Measurements from ENCODE around the gene SPRN.
"Not testable (repeated sequence)": the region's sequence is repeated elsewhere in the genome, so short reads cannot be mapped to it uniquely, and the experiment has no call there.

SPRN gene, protein sequence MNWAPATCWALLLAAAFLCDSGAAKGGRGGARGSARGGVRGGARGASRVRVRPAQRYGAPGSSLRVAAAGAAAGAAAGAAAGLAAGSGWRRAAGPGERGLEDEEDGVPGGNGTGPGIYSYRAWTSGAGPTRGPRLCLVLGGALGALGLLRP

DNA sequence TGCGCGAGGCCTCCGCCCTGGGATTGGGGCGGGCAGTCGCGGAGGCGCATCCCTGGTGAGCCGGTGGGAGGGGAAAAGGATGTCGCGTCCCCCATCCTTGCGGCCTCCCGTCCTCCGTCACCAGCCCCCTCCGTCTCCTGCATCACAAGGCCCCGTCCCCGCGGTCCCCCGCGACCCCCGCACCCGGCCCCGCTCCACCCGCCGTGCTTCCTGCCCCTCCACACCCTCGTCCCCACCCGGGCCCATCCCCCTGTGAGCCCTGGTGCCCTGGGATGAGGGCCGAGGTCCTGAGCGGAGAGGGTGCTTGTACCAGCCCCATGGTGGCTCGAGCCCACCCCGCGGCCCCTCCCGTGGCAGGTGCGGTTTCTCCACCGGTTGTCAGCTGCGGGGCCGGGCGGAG, at the start of gene SPRN:
TSS of gene SPRN (minus strand) at position 25 of the 400 bp plus-strand sequence. CDS start 944 bp downstream, outside the sequence.
- DNase-seq = not testable (repeated sequence)

DNA sequence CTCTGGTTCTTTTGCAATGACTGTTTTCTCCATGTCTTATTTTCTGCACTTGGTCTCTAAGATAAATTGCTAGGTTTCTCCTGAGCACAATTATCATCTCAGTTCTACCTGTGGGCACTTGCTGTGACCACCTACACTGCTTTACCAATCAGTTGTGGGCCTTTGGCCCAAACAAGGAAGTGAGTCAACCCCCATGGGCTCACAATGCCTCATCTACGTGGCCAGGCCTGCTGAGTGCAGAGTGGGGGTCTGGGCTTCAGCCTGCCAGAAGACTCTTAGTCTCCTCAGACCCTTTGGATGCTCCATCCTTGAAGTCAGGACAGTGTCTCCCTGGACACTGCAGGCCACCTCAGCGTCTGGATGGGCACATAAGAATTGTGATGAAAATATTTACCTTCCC, 49.6 kb upstream of the SPRN start:
- no peak for DNase-seq

DNA sequence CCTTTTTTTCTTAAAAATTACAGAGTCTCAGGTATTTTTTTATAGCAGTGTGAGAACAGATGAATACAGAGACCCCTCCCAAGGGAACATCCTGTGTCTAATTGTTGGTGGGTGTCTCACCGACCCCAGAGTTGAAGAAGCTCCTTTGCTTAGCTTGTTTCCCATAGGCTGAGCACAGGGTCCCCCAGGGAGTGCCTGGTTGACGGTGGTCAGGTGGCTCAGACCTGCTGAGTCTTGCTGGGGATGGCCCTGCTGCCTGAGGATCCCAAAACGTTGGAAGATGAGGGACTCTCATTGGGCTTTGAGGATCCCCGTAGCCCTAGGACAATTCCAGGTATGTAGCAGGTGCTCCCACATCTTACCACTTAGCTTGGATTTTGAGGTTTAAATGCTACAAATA, 48.8 kb upstream of the SPRN start:
- no peak for DNase-seq

DNA sequence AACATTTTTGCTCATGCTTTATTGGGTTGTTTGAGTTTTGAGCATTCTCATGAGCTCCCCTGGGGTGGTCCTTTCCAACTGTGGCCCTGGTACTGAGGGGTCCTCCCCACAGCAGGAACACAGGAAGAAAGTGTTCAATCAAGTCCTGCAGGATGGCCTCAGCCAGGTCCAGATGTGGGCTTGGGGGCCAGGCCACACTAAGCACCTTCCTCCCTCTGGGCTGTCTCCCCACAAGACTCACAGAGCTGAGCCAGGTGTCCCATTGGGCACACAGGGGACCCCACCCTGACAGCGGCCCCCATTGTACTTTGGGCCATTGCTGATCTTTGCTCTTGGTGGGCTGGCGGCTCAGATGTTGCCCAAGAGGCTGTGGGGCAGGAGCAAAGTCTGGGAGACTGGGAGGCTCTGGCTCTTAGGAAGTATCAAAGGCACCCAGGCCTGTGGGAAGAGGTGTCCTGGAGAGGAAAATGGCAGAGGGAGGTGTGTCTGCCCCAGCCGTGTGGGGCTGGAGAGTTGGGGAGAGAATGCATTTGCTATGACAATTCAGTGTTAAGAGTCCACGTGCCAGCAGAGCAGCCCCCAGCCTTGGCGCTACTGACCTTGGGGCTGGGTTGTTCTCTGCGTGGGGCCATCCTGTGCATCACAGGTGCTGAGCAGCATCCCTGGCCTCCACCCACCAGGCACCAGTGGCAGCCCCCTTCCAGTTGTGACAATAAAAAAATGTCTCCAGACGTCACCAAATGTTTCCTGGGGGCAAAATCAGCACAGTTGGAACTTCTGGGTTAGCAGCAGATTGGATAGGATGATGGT, 47.1 kb upstream of the SPRN start:
- no peak for DNase-seq

DNA sequence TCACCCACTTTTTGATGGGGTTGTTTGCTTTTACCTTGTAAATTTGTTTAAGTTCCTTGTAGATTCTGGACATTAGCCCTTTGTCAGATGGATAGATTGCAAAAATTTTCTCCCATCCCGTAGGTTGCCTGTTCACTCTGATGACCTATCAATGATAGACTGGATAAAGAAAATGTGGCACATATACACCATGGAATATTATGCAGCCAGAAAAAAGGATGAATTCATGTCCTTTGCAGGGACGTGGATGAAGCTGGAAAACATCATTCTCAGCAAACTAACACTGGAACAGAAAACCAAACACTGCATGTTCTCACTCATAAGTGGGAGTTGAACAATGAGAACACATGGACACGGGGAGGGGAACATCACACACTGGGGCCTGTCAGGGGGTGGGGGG, 44.8 kb upstream of the SPRN start:
- not testable (repeated sequence) for DNase-seq

DNA sequence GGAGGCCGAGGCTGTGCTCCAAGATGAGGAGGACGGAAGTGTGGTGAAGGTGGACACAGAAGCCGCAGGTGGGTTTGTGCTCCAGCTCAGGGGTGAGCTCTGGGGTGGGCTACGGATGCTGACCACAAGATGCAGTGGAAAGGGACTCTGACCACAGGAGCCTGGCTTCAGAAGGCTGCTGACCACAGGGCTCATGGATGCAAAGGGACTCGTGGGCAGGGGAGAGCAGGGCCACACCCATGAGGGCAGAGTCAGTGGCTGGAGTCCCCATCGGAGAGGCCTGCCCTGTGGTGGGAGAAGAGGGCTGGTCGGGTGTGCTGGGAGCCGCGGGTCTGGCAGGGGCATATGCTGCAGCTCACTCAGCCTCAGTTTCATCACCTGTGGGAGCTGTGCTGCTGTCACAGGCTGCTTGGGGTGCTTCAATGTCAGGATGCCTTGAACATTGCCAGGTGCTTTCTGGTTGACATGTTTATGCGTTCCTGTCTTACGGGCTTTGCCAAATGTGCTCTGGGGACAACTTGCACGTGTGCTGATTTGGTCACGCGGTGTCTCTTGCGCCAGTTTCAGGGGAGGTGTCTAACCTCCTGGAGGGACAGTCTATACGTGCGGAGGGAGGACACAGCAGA, 43.0 kb upstream of the SPRN start:
- no peak for DNase-seq

DNA sequence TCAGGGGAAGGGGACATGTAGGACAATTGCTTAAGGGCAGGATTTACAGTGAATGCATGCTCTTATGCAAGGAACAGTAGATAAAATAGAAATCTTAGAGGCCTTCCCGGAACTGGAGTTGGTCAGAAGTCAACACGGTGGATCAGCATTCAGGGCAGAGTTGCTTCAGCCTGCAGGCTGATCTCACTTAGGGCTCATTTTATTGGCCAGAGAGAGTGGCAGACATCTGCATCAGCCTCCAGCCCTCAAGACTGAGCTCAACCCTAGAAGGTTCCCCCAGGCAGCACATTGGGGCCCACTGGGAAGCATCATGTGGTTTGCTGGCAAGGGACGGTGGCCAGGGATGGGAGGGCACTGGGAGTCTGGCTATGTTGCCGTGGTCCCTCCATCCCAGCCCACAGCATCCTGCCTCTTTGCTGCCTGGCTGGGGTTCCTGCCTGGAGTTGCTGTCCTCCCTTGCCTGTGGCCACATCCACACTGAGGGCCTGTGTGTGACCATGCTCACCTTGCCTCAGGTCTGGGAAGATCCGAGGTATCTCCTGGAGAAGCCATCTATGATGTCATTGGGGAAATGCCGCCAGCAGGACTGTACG, 42.4 kb upstream of the SPRN start:
- DNase-seq = no peak

DNA sequence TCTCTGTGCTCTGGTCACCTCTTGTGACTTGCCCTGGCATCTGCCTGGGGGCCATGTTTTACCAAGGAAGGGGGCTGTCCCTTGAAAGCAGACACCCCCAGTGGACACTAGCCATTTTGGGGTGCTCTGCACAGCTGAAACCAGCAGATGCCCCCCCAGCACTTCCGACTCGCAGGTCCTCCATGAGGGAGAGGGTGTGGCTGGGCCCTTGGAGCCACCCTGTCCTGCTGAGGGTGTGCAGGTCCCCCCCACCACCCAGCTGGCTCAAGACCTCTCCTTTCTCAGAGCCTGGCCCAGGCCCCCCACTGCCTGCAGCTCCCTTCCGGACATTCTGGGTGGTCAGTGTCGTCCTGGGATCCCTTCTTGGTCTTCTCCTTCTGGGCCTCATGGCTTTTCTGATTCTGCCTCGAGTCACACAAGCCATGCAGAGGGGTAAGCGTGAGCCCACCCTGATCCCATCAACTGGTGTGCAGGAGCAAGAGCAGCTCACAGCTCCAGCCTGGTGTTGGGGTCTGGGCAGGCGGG, 41.6 kb upstream of the SPRN start:
- DNase-seq = no peak

DNA sequence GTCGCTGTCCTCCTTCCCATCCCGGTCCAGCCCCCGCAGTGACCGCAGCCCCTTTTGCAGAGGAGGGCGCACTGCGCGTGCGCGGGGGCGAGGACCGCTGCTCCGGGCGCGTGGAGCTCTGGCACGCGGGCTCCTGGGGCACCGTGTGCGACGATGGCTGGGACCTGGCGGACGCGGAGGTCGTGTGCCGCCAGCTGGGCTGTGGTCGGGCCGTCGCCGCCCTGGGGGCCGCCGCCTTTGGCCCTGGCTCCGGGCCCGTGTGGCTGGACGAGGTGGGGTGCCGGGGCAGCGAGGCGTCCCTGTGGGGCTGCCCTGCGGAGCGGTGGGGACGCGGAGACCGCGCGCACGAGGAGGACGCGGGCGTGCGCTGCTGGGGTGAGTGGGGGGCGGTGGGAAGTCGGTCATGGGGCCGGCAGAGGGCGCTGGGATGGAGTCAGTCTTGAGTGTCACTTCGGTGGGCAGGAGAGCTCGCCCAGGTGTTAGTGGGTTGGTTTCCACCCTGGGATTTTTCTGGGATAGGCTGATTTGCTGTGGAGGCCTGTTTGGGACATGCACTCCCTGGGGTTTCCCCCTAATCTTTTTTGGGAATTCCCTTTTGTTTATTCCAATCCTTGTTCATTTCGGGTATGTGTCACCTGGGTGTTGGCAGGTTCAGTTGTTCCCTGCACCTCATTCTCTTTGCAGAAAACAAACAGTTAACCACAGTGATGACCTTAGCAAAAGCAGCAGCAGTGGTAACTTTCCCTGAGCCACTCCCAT, 40.9 kb upstream of the SPRN start:
- no peak for DNase-seq

DNA sequence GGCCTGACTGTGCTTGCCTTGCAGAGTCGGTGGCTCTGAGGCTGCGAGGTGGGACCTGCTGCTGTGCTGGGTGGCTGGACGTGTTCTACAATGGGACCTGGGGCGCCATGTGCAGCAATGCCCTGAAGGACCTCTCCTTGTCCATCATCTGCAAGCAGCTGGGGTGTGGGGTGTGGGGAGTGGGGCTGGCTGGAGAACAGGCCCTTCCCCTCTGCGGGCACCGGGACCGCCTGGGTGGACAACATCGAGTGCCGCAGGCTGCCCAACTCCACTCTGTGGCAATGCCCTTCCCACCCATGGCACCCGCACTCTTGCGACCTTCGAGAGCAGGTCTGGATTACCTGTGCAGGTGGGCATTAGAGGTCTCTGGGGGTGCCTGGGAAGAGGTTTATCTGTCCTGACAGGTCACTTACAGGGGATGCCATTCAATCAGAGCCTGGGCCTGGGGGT, 40.2 kb upstream of the SPRN start:
- DNase-seq = no peak

DNA sequence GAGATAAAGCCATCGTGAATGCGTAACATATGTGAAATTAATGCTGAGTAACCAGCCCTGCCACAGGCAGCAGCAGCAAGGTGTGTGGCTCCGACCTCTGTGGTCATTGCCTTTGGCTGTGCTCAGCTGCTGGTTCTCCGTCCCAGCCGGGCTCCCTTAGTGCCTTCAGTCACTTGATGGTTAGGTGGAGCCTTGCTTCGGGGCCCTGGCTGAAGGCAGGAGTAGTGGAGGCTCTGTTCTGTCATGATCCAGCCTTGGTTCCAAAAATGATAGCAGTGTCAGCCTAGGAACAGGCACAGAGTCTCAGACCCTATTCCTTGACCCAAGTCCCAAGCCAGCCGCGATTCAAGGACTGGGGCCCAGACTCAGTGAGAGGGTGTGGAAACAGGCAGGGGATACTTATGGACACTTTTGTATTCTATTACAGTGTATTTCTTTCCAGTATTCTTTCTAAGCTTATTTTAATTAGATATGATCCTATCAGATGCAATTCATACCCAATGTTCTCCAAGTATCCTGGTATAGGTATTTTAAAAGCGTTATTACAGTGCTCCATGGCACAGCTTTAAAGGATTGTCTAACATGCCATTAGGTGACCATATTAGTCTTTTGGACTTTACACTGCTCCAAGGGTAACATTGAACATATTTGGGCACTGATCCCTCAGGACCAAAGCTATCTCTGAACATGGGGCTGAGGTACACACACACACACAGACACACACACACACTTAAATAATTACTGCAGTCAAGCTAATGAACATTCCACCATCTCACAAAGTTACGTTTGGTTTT, 38.3 kb upstream of the SPRN start:
- no peak for DNase-seq

DNA sequence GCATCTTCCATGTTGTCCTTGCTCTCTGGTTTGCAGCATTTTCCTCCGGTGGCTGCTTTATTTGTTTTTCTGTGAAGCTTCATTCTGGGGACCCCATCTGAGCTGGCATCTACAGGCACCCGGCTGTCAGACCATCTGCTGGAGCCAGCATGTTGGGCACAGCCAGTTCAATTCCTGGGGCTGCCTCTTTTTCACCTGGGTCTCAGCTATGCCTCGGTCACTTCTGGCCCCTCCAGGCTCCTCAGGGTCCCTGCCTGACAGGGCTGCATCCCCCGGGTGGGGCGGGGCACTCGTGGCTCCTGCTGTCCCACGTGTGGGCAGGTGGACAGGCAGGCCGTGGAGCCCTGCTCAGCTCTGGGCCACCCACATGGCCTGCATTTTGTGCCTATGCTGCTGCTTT, 37.4 kb upstream of the SPRN start:
- DNase-seq = no peak

DNA sequence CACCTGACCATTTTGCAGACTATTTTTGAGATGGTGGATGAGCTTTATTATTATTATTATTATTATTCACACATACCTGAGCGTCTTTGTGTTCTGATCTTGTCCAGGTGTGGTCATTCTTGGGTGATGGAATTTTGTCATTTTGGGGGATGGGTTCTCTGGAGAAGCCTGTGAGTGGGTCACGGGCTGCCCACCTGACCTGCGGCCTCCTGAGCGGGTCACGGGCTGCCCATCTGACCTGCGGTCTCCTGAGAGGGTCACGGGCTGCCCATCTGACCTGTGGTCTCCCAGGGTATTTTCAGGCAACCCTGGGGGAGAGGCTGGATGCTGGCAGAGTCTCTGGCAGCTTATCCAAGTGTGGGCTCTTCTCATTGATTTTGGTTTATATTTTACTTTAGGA, 36.6 kb upstream of the SPRN start:
- no peak for DNase-seq

DNA sequence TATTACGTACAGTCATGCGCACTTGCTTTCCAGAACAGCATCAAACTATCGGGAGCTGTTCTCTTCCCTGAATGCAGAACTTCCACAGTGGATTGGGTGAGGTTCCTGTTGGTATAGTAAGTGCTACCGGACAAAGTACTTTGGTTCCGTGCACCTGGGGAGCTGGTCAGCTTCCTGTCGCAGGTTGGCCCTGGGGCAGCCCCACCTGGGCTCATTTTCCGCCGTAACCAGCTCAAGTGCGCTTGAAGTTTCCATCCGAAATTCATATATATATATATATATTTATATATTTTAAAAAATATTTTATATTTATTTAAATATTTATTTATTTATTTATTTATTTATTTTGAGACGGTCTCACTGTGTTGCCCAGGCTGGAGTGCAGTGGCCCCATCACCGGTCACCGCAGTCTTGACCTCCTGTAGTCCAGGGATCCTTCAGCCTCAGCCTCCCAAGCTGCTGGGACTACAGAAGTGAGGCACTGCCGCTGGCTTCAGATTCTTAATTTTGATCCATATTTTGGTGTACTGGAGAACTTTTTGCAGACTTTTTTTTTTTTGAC, 35.9 kb upstream of the SPRN start:
- DNase-seq = no peak

DNA sequence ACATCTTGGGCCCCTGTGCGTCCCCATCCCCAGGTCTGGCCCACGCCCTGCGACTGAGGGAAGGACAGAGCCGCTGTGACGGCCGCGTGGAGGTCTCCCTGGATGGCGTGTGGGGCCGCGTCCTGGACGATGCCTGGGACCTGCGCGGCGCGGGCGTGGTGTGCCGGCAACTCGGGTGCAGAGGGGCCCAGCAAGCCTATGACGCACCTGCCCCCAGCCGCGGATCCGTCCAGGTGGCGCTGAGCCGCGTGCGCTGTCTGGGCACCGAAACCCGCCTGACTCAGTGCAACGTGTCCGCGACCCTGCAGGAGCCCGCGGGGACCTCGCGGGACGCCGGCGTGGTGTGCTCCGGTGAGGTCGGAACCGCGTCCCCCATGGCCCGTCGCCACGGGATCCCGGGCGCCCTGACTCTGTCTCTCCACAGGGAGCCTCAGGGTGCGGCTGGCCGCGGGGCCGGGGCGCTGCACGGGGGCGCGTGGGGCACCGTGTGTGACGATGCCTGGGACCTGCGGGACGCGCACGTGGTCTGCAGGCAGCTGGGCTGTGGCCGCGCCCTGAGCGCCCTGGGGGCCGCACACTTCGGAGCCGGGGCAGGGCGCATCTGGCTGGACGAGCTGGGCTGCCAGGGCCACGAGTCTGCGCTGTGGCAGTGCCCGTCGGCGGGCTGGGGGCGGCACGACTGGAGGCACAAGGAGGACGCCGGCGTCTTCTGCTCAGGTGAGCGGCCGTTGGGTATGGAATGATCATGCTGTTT, 35.2 kb upstream of the SPRN start:
- DNase-seq = no peak

DNA sequence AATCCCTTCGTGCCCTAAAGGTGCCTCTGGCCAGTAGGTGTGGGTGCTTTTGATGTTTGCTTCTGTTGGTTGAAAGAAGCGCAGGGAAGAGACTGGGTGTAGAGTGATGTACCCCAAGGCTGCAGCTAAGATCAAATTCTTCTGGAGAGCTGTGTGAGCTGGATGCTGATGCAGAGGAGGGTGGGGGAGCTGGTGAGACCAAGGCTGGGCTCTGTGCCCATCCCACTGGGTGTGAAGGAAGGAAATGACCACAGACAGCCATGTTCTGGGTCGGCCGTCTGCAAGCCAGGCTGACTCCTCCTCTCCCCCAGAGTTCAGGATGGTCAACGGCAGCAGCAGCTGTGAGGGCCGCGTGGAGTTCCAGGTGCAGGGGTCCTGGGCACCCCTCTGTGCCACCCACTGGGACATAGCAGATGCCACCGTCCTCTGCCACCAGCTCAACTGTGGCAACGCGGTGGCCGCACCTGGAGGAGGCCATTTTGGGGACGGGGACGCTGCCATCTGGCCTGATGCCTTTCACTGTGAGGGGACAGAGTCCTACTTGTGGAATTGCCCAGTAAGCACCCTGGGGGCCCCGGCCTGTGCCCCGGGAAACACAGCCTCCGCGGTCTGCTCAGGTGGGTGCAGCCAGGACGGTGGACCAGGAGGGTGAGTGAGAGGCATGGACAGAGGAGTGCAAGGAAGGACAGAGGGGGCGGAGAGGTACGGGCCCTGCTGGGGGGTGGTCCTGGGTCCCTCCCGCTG, 34.5 kb upstream of the SPRN start:
- DNase-seq = no peak

DNA sequence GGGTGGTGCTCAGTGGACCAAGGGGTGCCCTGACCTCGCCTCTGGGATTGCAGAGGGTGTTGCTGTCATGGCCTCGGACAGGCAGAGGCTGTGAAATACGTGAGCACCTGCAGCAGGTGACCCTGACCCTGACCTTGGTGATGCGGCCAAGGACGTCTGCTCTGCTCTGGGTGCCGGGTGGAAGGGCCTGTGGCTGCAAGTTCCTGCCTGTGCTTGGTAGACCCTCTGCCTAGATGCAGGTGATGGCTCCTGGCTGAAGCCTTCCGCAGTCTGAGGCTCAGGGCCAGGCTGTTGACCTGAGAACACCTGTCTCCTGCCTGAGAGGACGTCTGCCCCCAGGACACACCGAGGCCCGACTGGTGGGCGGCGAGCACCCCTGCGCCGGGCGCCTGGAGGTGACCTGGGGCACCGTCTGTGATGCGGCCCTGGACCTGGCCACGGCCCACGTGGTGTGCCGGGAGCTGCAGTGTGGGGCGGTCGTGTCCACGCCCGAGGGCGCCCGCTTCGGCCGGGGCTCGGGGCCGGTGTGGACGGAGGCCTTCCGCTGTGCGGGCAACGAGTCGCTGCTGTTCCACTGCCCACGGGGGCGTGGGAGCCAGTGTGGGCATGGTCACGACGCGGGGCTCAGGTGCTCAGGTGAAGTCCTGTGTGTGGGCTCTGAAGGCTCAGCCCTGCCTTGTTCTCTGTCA, 33.7 kb upstream of the SPRN start:
- no peak for DNase-seq

DNA sequence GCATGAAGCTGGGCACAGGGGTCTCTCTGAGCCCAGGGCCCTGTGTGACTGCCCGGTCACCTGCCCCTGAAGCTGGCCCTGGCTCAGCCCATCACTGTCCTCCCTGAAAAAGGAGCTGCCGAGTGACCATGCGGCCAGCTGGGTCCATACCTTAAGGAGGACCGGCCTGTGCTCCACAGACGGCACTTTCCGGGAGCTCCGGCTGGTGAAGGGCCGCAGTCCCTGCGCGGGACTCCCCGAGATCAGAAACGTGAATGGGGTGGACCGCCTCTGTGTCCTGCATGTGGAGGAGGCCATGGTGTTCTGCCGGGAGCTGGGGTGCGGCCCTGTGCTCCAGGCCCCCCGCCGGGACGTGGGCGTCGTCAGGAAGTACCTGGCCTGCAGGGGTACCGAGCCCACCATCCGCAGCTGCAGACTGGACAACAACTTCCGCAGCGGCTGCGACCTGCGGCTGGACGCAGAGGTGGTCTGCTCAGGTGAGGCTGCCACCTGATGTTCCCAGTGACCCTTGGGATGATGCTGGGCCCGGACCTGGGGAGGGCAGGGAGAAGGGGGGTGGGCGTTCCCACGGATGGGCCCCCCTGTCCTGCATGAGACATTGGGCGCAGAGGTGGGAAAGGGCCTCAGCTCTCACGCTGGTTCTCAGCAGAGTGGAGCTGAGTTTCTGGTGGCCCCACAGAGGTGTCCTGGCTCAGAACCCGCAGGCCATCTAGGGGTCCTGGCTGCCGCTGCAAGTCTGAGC, 32.8 kb upstream of the SPRN start:
- DNase-seq = no peak
